DND-41 (cell line): Measurements from ENCODE around the gene MAD2L1.
"Not testable (repeated sequence)": the region's sequence is repeated elsewhere in the genome, so short reads cannot be mapped to it uniquely, and the experiment has no call there.

Experiments used
- CTCF ChIP-seq: IDR thresholded peaks from 2 replicates; pipeline ENCODE4 v1.5.1; 2012; ENCODE audit warnings: borderline replicate concordance, low read length, moderate library complexity, mild to moderate bottlenecking; ENCODE audit not compliant: poor library complexity, severe bottlenecking; ENCODE audit errors: extremely low read depth
- EZH2 ChIP-seq: IDR thresholded peaks from 3 replicates; pipeline ENCODE4 v1.6.1; 2012; ENCODE audit warnings: borderline replicate concordance, low read depth, mild to moderate bottlenecking, moderate library complexity, low read length, inconsistent platforms; ENCODE audit not compliant: severe bottlenecking

- not testable (repeated sequence) for TF ChIP-seq CTCF, EZH2
These were observed 21.4 kb upstream of the MAD2L1 start for GRCh38 chr4:120088066-120088465.
